ENCODE measurements around the gene RADIL. TPM values are rescaled to one million over a fixed set of nuclear protein-coding genes. Genes with fewer than 3 reads are reported as not detected.

RADIL gene
- total and polyA plus RNA-seq, 9 of the 15 experiments (the other 6 are each of a cell fraction or from before 2014, with no cell fraction given), result 0.06 to 8.1 (median 1.9) TPM; not detected in 1

DNA sequence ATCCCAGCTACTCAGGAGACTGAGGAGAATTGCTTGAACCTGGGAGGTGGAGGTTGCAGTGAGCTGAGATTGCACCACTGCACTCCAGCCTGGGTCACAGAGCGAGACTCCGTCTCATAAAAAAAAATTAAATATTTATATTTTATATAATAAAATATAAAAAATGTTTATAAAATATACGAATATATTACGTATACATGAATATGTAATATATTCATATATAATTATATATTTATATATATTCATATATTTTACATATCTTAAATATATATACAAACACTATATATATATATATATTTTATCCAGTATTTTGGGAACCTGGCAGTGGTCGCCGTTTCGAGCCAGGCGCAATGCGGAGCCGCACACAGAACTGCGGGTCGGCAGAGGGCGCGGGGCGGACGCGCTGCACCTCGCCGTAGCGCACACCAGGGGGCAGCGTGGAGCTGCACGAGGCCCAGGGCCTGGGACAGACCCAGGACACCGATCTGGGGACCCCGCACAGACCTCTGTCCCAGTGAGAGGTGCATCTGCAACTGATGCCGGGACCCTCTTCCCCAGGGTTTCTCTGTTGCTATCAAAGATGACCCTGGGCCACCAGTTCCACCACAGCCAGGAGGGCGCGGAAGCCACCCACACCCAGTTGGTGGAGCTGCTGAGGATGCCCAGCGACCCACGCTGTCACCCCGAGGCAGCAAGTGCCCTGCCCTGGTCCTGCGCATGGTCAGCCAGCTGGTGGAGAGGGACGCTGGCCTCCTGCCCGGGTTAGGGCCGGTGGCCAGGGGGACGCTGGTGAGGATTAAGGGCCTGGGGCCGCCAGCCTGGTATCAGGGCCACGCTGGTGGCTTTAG is 85.4 kb downstream of the RADIL start (continued):
- no peak for TF ChIP-seq HMGN3 (IDR thresholded peaks at IDR 0.05; ENCODE audit: borderline replicate concordance, extremely low read depth, insufficient read length, low read depth, low read length)
- TF ChIP-seq, protein P1, sequence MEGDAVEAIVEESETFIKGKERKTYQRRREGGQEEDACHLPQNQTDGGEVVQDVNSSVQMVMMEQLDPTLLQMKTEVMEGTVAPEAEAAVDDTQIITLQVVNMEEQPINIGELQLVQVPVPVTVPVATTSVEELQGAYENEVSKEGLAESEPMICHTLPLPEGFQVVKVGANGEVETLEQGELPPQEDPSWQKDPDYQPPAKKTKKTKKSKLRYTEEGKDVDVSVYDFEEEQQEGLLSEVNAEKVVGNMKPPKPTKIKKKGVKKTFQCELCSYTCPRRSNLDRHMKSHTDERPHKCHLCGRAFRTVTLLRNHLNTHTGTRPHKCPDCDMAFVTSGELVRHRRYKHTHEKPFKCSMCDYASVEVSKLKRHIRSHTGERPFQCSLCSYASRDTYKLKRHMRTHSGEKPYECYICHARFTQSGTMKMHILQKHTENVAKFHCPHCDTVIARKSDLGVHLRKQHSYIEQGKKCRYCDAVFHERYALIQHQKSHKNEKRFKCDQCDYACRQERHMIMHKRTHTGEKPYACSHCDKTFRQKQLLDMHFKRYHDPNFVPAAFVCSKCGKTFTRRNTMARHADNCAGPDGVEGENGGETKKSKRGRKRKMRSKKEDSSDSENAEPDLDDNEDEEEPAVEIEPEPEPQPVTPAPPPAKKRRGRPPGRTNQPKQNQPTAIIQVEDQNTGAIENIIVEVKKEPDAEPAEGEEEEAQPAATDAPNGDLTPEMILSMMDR (IDR thresholded peaks at IDR 0.05 in 2 of 3, conservative IDR thresholded peaks at IDR 0.05 in 1 of 3; ENCODE audit: insufficient read depth in 2 of 3, low read depth in 1 of 3, low read length in 3 of 3), result peak; percentile 87 to 99 (median 99)
- no peak for TF ChIP-seq ZSCAN32 (CRISPR knock-in tag; IDR thresholded peaks at IDR 0.05)
- TF ChIP-seq TFAP4 (CRISPR knock-in tag; IDR thresholded peaks at IDR 0.05; ENCODE audit: borderline replicate concordance), result peak; percentile 48; the same call in 1 of the 2 replicates
- TF ChIP-seq PCBP1 (IDR thresholded peaks at IDR 0.05; ENCODE audit: low read depth, low read length, poor library complexity, severe bottlenecking), result peak; percentile 39
- TF ChIP-seq, protein P2, sequence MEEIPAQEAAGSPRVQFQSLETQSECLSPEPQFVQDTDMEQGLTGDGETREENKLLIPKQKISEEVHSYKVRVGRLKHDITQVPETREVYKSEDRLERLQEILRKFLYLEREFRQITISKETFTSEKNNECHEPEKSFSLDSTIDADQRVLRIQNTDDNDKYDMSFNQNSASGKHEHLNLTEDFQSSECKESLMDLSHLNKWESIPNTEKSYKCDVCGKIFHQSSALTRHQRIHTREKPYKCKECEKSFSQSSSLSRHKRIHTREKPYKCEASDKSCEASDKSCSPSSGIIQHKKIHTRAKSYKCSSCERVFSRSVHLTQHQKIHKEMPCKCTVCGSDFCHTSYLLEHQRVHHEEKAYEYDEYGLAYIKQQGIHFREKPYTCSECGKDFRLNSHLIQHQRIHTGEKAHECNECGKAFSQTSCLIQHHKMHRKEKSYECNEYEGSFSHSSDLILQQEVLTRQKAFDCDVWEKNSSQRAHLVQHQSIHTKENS (CRISPR knock-in tag; IDR thresholded peaks at IDR 0.05), result no peak
- TF ChIP-seq ARNT (IDR thresholded peaks at IDR 0.05), result no peak
- peak; percentile 25; the same call in 1 of the 2 replicates for TF ChIP-seq CC2D1A (IDR thresholded peaks at IDR 0.05)
- peak; percentile 70 to 90 for TF ChIP-seq RAD21 (CRISPR knock-in tag; conservative IDR thresholded peaks at IDR 0.05 in 1 of 2, IDR thresholded peaks at IDR 0.05 in 1 of 2)
- TF ChIP-seq, protein P3, sequence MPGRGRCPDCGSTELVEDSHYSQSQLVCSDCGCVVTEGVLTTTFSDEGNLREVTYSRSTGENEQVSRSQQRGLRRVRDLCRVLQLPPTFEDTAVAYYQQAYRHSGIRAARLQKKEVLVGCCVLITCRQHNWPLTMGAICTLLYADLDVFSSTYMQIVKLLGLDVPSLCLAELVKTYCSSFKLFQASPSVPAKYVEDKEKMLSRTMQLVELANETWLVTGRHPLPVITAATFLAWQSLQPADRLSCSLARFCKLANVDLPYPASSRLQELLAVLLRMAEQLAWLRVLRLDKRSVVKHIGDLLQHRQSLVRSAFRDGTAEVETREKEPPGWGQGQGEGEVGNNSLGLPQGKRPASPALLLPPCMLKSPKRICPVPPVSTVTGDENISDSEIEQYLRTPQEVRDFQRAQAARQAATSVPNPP (IDR thresholded peaks at IDR 0.05; ENCODE audit: borderline replicate concordance, insufficient read depth, insufficient read length), result no peak
- TF ChIP-seq ZNF165 (CRISPR knock-in tag; IDR thresholded peaks at IDR 0.05; ENCODE audit: borderline replicate concordance), result no peak
